H9 (cell line): Measurements from ENCODE around the gene CD300C. TPM values are rescaled to one million over a fixed set of nuclear protein-coding genes. Genes with fewer than 3 reads are reported as not detected.

Experiments
- DNase-seq: peaks from one replicate; pipeline ENCODE4 v3.0.0-alpha.2; 2017
- H2AFZ ChIP-seq: one replicate; pipeline ENCODE4 v1.6.1; 2013; ENCODE audit warnings: mild to moderate bottlenecking, low read length, control low read depth, moderate library complexity
- H2AK5ac ChIP-seq: 2 replicates; pipeline ENCODE4 v1.6.1; 2013; ENCODE audit warnings: low read length, control low read depth, mixed read lengths; ENCODE audit not compliant: insufficient read length
- H2BK120ac ChIP-seq: one replicate; pipeline ENCODE4 v1.6.1; 2013; ENCODE audit warnings: low read depth, mild to moderate bottlenecking, low read length, control low read depth, inconsistent platforms; ENCODE audit not compliant: poor library complexity, severe bottlenecking
- H2BK12ac ChIP-seq: 2 replicates; pipeline ENCODE4 v1.6.1; 2013; ENCODE audit warnings: low read length, control low read depth, mixed read lengths, low read depth; ENCODE audit not compliant: insufficient read length
- H2BK15ac ChIP-seq: 2 replicates; pipeline ENCODE4 v1.6.1; 2013; ENCODE audit warnings: low read depth, low read length, control low read depth
- H2BK20ac ChIP-seq: one replicate; pipeline ENCODE4 v1.6.1; 2013; ENCODE audit warnings: low read depth, mild to moderate bottlenecking, low read length, control low read depth, inconsistent platforms; ENCODE audit not compliant: poor library complexity, severe bottlenecking
- H2BK5ac ChIP-seq: 2 replicates; pipeline ENCODE4 v1.6.1; 2013; ENCODE audit warnings: low read length, control low read depth, mixed read lengths; ENCODE audit not compliant: insufficient read length
- H3K14ac ChIP-seq: 2 replicates; pipeline ENCODE4 v1.6.1; 2013; ENCODE audit warnings: low read length, control low read depth; ENCODE audit not compliant: insufficient read depth
- H3K18ac ChIP-seq: 2 replicates; pipeline ENCODE4 v1.6.1; 2013; ENCODE audit warnings: low read depth, mild to moderate bottlenecking, mixed read lengths, low read length, control low read depth; ENCODE audit not compliant: insufficient read length
- H3K23ac ChIP-seq: 2 replicates; pipeline ENCODE4 v1.6.1; 2013; ENCODE audit warnings: low read length, control low read depth, mixed read lengths, low read depth; ENCODE audit not compliant: insufficient read length
- H3K23me2 ChIP-seq: 2 replicates; pipeline ENCODE4 v1.6.1; 2013; ENCODE audit warnings: low read depth, mild to moderate bottlenecking, mixed read lengths, low read length, control low read depth; ENCODE audit not compliant: insufficient read length, poor library complexity, severe bottlenecking
- H3K27ac ChIP-seq: 2 replicates; pipeline ENCODE4 v1.5.1; 2013; ENCODE audit warnings: low read length, control low read depth, mixed read lengths, low read depth; ENCODE audit not compliant: insufficient read length
- H3K27me3 ChIP-seq: 2 replicates; pipeline ENCODE4 v1.6.1; 2013; ENCODE audit warnings: low read length, control low read depth, inconsistent platforms; ENCODE audit not compliant: insufficient read depth
- H3K4ac ChIP-seq: 2 replicates; pipeline ENCODE4 v1.6.1; 2013; ENCODE audit warnings: low read depth, mild to moderate bottlenecking, control low read depth, inconsistent platforms, low read length, moderate library complexity
- H3K4me1 ChIP-seq: 2 replicates; pipeline ENCODE4 v1.6.1; 2013; ENCODE audit warnings: low read length, control low read depth, inconsistent platforms; ENCODE audit not compliant: insufficient read depth
- H3K4me2 ChIP-seq: 2 replicates; pipeline ENCODE4 v1.6.1; 2013; ENCODE audit warnings: low read length, control low read depth, mixed read lengths; ENCODE audit not compliant: insufficient read length, insufficient read depth
- H3K56ac ChIP-seq: 2 replicates; pipeline ENCODE4 v1.6.1; 2013; ENCODE audit warnings: low read depth, mild to moderate bottlenecking, mixed read lengths, low read length, control low read depth; ENCODE audit not compliant: insufficient read length
- H3K79me1 ChIP-seq: 2 replicates; pipeline ENCODE4 v1.6.1; 2013; ENCODE audit warnings: low read depth, mild to moderate bottlenecking, moderate library complexity, low read length, control low read depth, inconsistent platforms; ENCODE audit not compliant: insufficient read depth, poor library complexity, severe bottlenecking
- H3K79me2 ChIP-seq: 2 replicates; pipeline ENCODE4 v1.6.1; 2013; ENCODE audit warnings: low read length, control low read depth, inconsistent platforms; ENCODE audit not compliant: insufficient read depth
- H3K9ac ChIP-seq: 2 replicates; pipeline ENCODE4 v1.6.1; 2013; ENCODE audit warnings: low read length, control low read depth, mixed read lengths; ENCODE audit not compliant: insufficient read length; ENCODE audit errors: extremely low read depth
- H3K9me3 ChIP-seq: one replicate; pipeline ENCODE4 v1.6.1; 2013; ENCODE audit warnings: low read depth, low read length, inconsistent platforms; ENCODE audit not compliant: control insufficient read depth
- H3T11ph ChIP-seq: one replicate; pipeline ENCODE4 v1.6.1; 2013; ENCODE audit warnings: mild to moderate bottlenecking, low read length, control low read depth, inconsistent platforms
- H4K20me1 ChIP-seq: one replicate; pipeline ENCODE4 v1.6.1; 2013; ENCODE audit not compliant: control insufficient read depth, insufficient read length, insufficient read depth
- H4K5ac ChIP-seq: 2 replicates; pipeline ENCODE4 v1.6.1; 2013; ENCODE audit warnings: low read depth, mild to moderate bottlenecking, mixed read lengths, low read length, control low read depth; ENCODE audit not compliant: insufficient read length
- H4K8ac ChIP-seq: replicated peaks from 2 replicates; pipeline ENCODE4 v1.6.1; 2013; ENCODE audit warnings: low read length, control low read depth, mixed read lengths, low read depth; ENCODE audit not compliant: insufficient read length
- H4K91ac ChIP-seq: 2 replicates; pipeline ENCODE4 v1.6.1; 2013; ENCODE audit warnings: low read depth, mild to moderate bottlenecking, moderate library complexity, mixed read lengths, low read length, control low read depth; ENCODE audit not compliant: insufficient read length
- H3K27ac Mint-ChIP-seq, 3 experiments: 2 replicates in 2 of 3; 3 replicates in 1 of 3; pipeline ENCODE4 v1.8.0; 2020 to 2021; ENCODE audit warnings: mixed read lengths in 3 of 3, mild to moderate bottlenecking in 1 of 3, moderate library complexity in 1 of 3
- H3K27me3 Mint-ChIP-seq: 2 replicates; pipeline ENCODE4 v1.8.0; 2021; ENCODE audit warnings: low read depth, mild to moderate bottlenecking, moderate library complexity, mixed read lengths
- H3K36me3 Mint-ChIP-seq, 3 experiments: 2 replicates in 2 of 3; 3 replicates in 1 of 3; pipeline ENCODE4 v1.8.0; 2020 to 2021; ENCODE audit warnings: low read depth in 3 of 3, mixed read lengths in 3 of 3; ENCODE audit not compliant: insufficient read depth in 1 of 3
- H3K4me1 Mint-ChIP-seq, 2 experiments: 2 replicates each; pipeline ENCODE4 v1.8.0; 2020; ENCODE audit warnings: mixed read lengths in 2 of 2
- H3K4me3 Mint-ChIP-seq, 2 experiments: 2 replicates in 1 of 2; 3 replicates in 1 of 2; pipeline ENCODE4 v1.8.0; 2020 to 2021; ENCODE audit warnings: mild to moderate bottlenecking in 2 of 2, mixed read lengths in 2 of 2, moderate library complexity in 1 of 2
- H3K9me3 Mint-ChIP-seq, 2 experiments: 2 replicates in 1 of 2; 3 replicates in 1 of 2; pipeline ENCODE4 v1.8.0; 2020; ENCODE audit warnings: mild to moderate bottlenecking in 2 of 2, mixed read lengths in 2 of 2, moderate library complexity in 1 of 2
- CTCF ChIP-seq: fragments of 200-600 bp; sonication (generic); conservative IDR thresholded peaks from 3 replicates; pipeline ENCODE4 v1.8.0; 2021; ENCODE audit warnings: antibody characterized with exemption, mild to moderate bottlenecking
- WGBS: extraction: QIAGEN DNeasy Blood & Tissue Kit; methylation state at CpG from one replicate; pipeline ENCODE4 v1.1.7; 2013; ENCODE audit warnings: missing lambda C conversion rate, low lambda C conversion rate, mixed read lengths; ENCODE audit not compliant: insufficient read length; ENCODE audit errors: extremely low coverage; 5-methylcytosine and 5-hydroxymethylcytosine counted together
- total RNA-seq: library from RNA; stranded (reverse); gene quantifications from 2 replicates; pipeline ENCODE4 v1.2.1, GENCODE V29; 2021

Gene CD300C
- total RNA-seq, 1 experiment from 2014 or later: not detected

GRCh38 chr17:74567397-74567796 lies 21.5 kb upstream of the CD300C start, which contains the start of gene CD300H:
CD300H (minus strand) TSS chr17:74567509.
- Histone ChIP-seq H2BK12ac (no peak within 1 kb of the TSS), H4K91ac (no peak within 1 kb of the TSS), H4K8ac (no peak within 1 kb of the TSS), H2AFZ (no peak within 1 kb of the TSS), H4K20me1 (no peaks in the 10 kb centered on the region), H3K79me1 (no peaks in the 10 kb centered on the region), H2BK20ac (no peak within 1 kb of the TSS), H3K4me1 (peaks cover 2% of the 10 kb centered on the region; the same call in 1 of the 2 replicates), H3K4ac (no peak within 1 kb of the TSS), H3K27me3 (no peaks in the 10 kb centered on the region), H3K9me3 (no peaks in the 10 kb centered on the region), H3K56ac (no peak within 1 kb of the TSS), H4K5ac (no peak within 1 kb of the TSS), H2AK5ac (no peak within 1 kb of the TSS), H3K79me2 (no peaks in the 10 kb centered on the region), H3K23me2 (no peaks in the 10 kb centered on the region), H3K23ac (no peak within 1 kb of the TSS), H3K18ac (no peak within 1 kb of the TSS), H3K4me2 (no peak within 1 kb of the TSS), H2BK5ac (no peak within 1 kb of the TSS), H2BK15ac (no peak within 1 kb of the TSS), H3K9ac (no peak within 1 kb of the TSS), H3K14ac (no peak within 1 kb of the TSS), H3K27ac (no peak within 1 kb of the TSS), H3T11ph (no peak within 1 kb of the TSS), H2BK120ac (no peak within 1 kb of the TSS)
- no peak within 1 kb of the TSS for H3K27ac Mint-ChIP-seq
- H3K36me3 Mint-ChIP-seq: no peaks in the 10 kb centered on the region; a peak in 2 of 7 replicates
- peaks cover 0 to 5% of the 10 kb centered on the region in 2 experiments; a peak in 2 of 5 replicates for H3K9me3 Mint-ChIP-seq
- no CpG with 5 or more reads among the region's 2 CpGs for WGBS
- TF ChIP-seq CTCF: no peak
- peaks cover 26% of the 10 kb centered on the region for H3K27me3 Mint-ChIP-seq
- peaks cover 4 to 9% of the 10 kb centered on the region in 2 experiments for H3K4me1 Mint-ChIP-seq
- DNase-seq: no peak
- H3K4me3 Mint-ChIP-seq: no peak within 1 kb of the TSS
